Immature natural killer cell (primary cell): ENCODE results near the gene GPI. TPM values are rescaled to one million over a fixed set of nuclear protein-coding genes. Genes with fewer than 3 reads are reported as not detected.

Experiments used
- DNase-seq, 3 donors: peaks; one replicate each; pipeline ENCODE4 v3.0.0; 2022; ENCODE audit warnings: mixed read lengths in 1 of 3
- H3K27ac Mint-ChIP-seq, 6 donors: one replicate each; pipeline ENCODE4 v1.8.0; 2020; ENCODE audit warnings: mixed read lengths in 6 of 6, mild to moderate bottlenecking in 5 of 6, inconsistent platforms in 4 of 6, moderate library complexity in 3 of 6
- H3K27me3 Mint-ChIP-seq, 3 donors: one replicate each; pipeline ENCODE4 v1.8.0; 2020 to 2021; ENCODE audit warnings: low read depth in 3 of 3, mild to moderate bottlenecking in 3 of 3, mixed read lengths in 3 of 3, moderate library complexity in 3 of 3, inconsistent platforms in 1 of 3
- H3K36me3 Mint-ChIP-seq, 3 donors: one replicate each; pipeline ENCODE4 v1.8.0; 2020; ENCODE audit warnings: mixed read lengths in 3 of 3, inconsistent platforms in 2 of 3, mild to moderate bottlenecking in 2 of 3
- H3K4me1 Mint-ChIP-seq, 2 donors: one replicate each; pipeline ENCODE4 v1.8.0; 2020; ENCODE audit warnings: inconsistent platforms in 2 of 2, mild to moderate bottlenecking in 2 of 2, mixed read lengths in 2 of 2, moderate library complexity in 1 of 2
- H3K4me3 Mint-ChIP-seq, 5 donors: one replicate each; pipeline ENCODE4 v1.8.0; 2020; ENCODE audit warnings: mild to moderate bottlenecking in 5 of 5, mixed read lengths in 5 of 5, inconsistent platforms in 3 of 5, moderate library complexity in 3 of 5
- H3K9me3 Mint-ChIP-seq, 6 donors: one replicate each; pipeline ENCODE4 v1.8.0; 2020; ENCODE audit warnings: mild to moderate bottlenecking in 6 of 6, mixed read lengths in 6 of 6, inconsistent platforms in 4 of 6, moderate library complexity in 3 of 6
- polyA plus RNA-seq, 3 donors: library from polyadenylated mRNA; unstranded; fragments of 300-500 nt; fragmentation: Illumina TruSeq; gene quantifications; one replicate each; pipeline ENCODE4 v1.2.3, GENCODE V29; 2021

GPI gene
- polyA plus RNA-seq, 3 donors from 2014 or later: 112 to 161 (median 143) TPM

DNA sequence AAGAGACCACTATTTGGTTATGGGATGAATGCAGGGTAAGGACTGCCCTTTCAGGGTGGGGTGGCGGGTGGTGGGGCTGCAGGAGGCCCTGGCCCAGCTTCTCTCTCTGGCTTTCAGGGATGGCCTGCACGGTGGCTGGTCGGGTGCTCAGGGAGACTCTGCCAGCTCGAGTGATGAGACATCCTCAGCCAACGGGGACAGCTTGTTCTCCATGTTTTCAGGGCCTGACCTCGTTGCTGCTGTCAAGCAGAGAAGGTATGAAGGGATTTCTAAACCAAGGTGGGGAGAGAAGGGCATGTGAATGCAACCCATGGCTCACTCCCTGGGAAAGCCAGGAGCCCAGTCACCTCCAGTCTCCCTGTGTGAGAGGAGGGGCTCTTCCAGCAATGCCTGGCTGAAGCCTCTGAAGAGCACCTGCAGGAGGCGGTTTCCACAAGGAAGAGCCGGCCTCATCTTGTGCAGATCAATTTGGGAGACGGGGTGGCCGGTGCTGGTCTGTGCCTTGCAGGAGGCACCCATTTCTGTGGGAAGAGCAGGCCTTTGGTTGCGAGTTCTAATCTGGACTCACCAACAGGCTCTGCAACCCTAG is 16.0 kb upstream of the GPI start:
- H3K4me1 Mint-ChIP-seq: peaks cover 30 to 33% of the 10 kb centered on the region in 2 donors
- H3K27ac Mint-ChIP-seq: peak overlapping the region; percentile 85 to 94 (median 91)
- H3K36me3 Mint-ChIP-seq: peaks cover 0 to 9% (median 8%) of the 10 kb centered on the region in 3 donors
- H3K4me3 Mint-ChIP-seq: peak overlapping the region in 3 of 5 donors; percentile 27 to 61 (median 35)
- DNase-seq: no peak
- peaks cover 0 to 10% (median 0%) of the 10 kb centered on the region in 3 donors for H3K27me3 Mint-ChIP-seq
- H3K9me3 Mint-ChIP-seq: no peaks in the 10 kb centered on the region

GRCh38 chr19:34350161-34350561 is 14.8 kb upstream of the GPI start:
- peaks cover 0 to 10% (median 0%) of the 10 kb centered on the region in 3 donors for H3K27me3 Mint-ChIP-seq
- H3K27ac Mint-ChIP-seq: peak overlapping the region; percentile 85 to 94 (median 91)
- peaks cover 0 to 11% (median 11%) of the 10 kb centered on the region in 3 donors for H3K36me3 Mint-ChIP-seq
- peak; percentile 74 to 84 (median 80) for DNase-seq
- H3K9me3 Mint-ChIP-seq: no peaks in the 10 kb centered on the region
- peaks cover 30 to 33% of the 10 kb centered on the region in 2 donors for H3K4me1 Mint-ChIP-seq
- H3K4me3 Mint-ChIP-seq: peak overlapping the region; percentile 61 to 82 (median 74)

GRCh38 chr19:34351382-34351826 is 13.6 kb upstream of the GPI start:
- Mint-ChIP-seq H3K27ac (peak overlapping the region; percentile 57 to 93 (median 90)), H3K4me3 (peak overlapping the region; percentile 54 to 60 (median 57)), H3K36me3 (peaks cover 0 to 6% (median 5%) of the 10 kb centered on the region in 3 donors), H3K9me3 (no peaks in the 10 kb centered on the region), H3K27me3 (peaks cover 0 to 8% (median 0%) of the 10 kb centered on the region in 3 donors), H3K4me1 (peaks cover 25 to 30% of the 10 kb centered on the region in 2 donors)
- DNase-seq: peak in 1 of 3 donors; percentile 21

- peaks cover 0 to 6% (median 3%) of the 10 kb centered on the region in 3 donors for H3K27me3 Mint-ChIP-seq
- no peak overlapping the region for H3K4me3 Mint-ChIP-seq
- no peaks in the 10 kb centered on the region for H3K9me3 Mint-ChIP-seq
- peaks cover 37 to 40% of the 10 kb centered on the region in 2 donors for H3K4me1 Mint-ChIP-seq
- no peak overlapping the region for H3K27ac Mint-ChIP-seq
- DNase-seq: no peak
- H3K36me3 Mint-ChIP-seq: peaks cover 0 to 6% (median 5%) of the 10 kb centered on the region in 3 donors
These were observed 11.4 kb upstream of the GPI start for GRCh38 chr19:34353546-34353945.

DNA sequence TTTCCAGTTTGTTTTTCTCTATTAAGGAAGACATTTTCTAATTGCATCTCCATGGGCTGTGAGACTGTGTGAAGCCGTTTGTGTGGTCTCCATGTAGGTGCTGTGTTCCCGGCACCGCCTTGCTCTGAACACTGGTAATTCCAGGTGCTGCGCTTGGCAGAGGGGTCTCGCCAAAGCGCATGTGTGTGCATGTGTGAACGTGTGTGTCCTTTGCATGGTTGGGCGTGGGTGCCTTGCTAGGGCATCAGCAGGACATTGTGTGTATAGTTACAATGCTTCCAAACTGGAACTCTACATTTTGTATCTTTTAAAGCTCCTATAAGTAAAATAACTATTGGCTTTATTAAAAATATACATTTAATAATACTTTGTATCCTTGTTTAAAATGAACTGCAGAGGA is 9.8 kb upstream of the GPI start:
- no peak for DNase-seq
- Mint-ChIP-seq H3K27me3 (peaks cover 7 to 10% (median 10%) of the 10 kb centered on the region in 3 donors), H3K9me3 (no peaks in the 10 kb centered on the region), H3K27ac (no peak overlapping the region), H3K4me3 (no peak overlapping the region), H3K4me1 (peaks cover 43% of the 10 kb centered on the region in 2 donors), H3K36me3 (peaks cover 0 to 6% (median 5%) of the 10 kb centered on the region in 3 donors)

GRCh38 chr19:34356875-34357274 is 8.1 kb upstream of the GPI start:
- Mint-ChIP-seq H3K27ac (no peak overlapping the region), H3K4me3 (no peak overlapping the region), H3K36me3 (peaks cover 0 to 6% (median 5%) of the 10 kb centered on the region in 3 donors)

DNA sequence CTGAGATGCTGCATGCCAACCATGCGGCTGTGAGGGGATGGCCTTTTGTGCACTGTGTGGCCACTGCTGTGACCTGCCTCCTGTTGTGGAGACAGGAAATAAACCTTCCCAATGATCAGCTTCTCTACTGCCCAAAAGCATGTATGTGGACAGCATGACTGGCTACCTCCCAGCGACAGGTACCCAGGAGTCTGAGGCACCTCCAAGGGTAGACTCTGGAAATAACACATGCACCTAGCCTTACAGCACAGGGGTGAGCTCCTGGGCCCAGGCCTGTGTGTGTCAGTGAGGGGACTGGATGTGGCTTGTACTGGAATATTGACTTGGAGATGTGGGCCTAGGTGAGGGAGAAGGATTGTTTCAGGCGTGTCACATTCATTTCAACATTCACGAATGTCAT is 7.6 kb upstream of the GPI start:
- no peak for DNase-seq
- peak overlapping the region in 5 of 6 donors; percentile 40 to 89 (median 68) for H3K27ac Mint-ChIP-seq
- H3K4me3 Mint-ChIP-seq: peak overlapping the region in 4 of 5 donors; percentile 27 to 71 (median 63)
- peaks cover 8 to 10% (median 9%) of the 10 kb centered on the region in 3 donors for H3K27me3 Mint-ChIP-seq
- no peaks in the 10 kb centered on the region for H3K9me3 Mint-ChIP-seq
- peaks cover 0 to 6% (median 5%) of the 10 kb centered on the region in 3 donors for H3K36me3 Mint-ChIP-seq
- H3K4me1 Mint-ChIP-seq: peaks cover 26 to 29% of the 10 kb centered on the region in 2 donors

More at GRCh38 chr19:34356875-34357274, 8.1 kb upstream of the GPI start:
- Mint-ChIP-seq H3K27me3 (peaks cover 8 to 10% (median 10%) of the 10 kb centered on the region in 3 donors), H3K4me1 (peaks cover 30 to 31% of the 10 kb centered on the region in 2 donors), H3K9me3 (no peaks in the 10 kb centered on the region)
- DNase-seq: no peak

GRCh38 chr19:34359140-34359953 is 5.6 kb upstream of the GPI start:
- Mint-ChIP-seq H3K4me3 (peak overlapping the region; percentile 86 to 91 (median 89)), H3K36me3 (peaks cover 0 to 6% (median 5%) of the 10 kb centered on the region in 3 donors), H3K9me3 (no peaks in the 10 kb centered on the region), H3K4me1 (peaks cover 29 to 30% of the 10 kb centered on the region in 2 donors), H3K27me3 (peaks cover 8 to 13% (median 10%) of the 10 kb centered on the region in 3 donors), H3K27ac (peak overlapping the region; percentile 58 to 95 (median 94))
- DNase-seq: peak; percentile 94 to 97 (median 97)

DNA sequence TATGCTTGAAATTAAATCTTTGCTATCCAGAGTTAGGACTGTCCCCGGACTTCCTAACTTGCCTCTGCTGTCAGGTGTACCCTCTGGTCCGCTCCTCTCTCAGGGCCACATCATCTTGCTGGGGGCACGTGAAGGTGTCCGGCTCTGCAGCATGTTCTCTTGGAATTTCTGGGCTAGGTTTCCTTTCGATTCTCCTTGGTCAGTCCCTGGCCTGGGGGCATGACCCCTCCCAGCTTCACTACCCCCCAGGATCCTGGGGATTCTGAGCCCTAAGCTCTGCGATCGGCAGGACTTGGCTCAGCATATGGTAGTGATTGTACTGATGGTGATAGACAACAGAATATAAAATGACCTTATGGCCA is 5.1 kb upstream of the GPI start:
- H3K9me3 Mint-ChIP-seq: no peaks in the 10 kb centered on the region
- peak overlapping the region; percentile 58 to 95 (median 94) for H3K27ac Mint-ChIP-seq
- H3K36me3 Mint-ChIP-seq: peaks cover 0 to 3% (median 1%) of the 10 kb centered on the region in 3 donors
- peaks cover 8 to 13% (median 11%) of the 10 kb centered on the region in 3 donors for H3K27me3 Mint-ChIP-seq
- peaks cover 34 to 35% of the 10 kb centered on the region in 2 donors for H3K4me1 Mint-ChIP-seq
- H3K4me3 Mint-ChIP-seq: peak overlapping the region; percentile 86 to 91 (median 89)
- no peak for DNase-seq

DNA sequence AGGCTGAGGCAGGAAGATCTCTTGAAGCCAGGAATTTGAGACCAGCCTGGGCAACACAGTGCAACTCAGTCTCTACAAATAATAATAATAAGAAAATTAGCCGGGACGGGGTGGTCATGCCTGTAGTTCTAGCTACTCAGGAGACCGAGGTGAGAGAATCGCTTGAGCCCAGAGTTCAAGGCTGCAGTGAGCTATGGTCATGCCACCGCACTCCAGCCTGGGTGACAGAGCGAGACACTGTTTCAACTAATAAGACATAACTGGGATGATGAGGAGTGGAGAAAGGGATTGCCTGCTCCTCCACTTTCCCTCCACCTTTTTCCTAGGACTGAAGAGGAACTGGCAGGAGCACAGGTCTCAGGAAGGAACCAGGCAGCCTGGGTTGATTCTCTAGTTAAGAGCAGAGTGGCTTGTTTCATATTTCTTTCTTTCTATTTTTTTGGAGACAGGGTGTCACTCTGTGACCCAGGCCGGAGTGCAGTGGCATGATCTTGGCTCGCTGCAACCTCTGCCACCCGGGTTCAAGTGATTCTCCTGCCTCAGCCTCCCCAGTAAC is 4.6 kb upstream of the GPI start:
- peaks cover 35 to 37% of the 10 kb centered on the region in 2 donors for H3K4me1 Mint-ChIP-seq
- peak overlapping the region; percentile 58 to 95 (median 94) for H3K27ac Mint-ChIP-seq
- peak overlapping the region; percentile 86 to 91 (median 89) for H3K4me3 Mint-ChIP-seq
- H3K36me3 Mint-ChIP-seq: no peaks in the 10 kb centered on the region
- peaks cover 8 to 13% (median 11%) of the 10 kb centered on the region in 3 donors for H3K27me3 Mint-ChIP-seq
- no peak for DNase-seq
- no peaks in the 10 kb centered on the region for H3K9me3 Mint-ChIP-seq

DNA sequence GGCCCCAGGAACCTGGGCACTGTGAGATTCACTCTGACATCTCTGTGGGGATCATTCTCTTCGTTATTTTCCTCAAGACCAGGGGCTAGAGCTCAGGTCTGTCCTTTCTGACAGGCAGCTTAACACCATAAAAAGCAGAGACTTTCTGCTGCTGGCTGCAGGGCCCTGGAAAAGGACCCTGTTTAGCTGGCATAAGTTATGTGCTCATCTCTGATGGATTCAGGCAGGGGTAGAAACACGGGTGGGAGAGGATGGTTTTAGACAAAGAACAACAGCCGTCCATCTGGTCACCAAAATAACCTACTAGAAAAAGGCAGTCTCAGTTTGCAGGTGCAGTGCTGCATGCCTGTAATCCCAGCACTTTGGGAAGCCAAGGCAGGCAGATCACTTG is 2.3 kb upstream of the GPI start:
- Mint-ChIP-seq H3K27ac (peak overlapping the region in 5 of 6 donors; percentile 2 to 58 (median 55)), H3K27me3 (peaks cover 8 to 16% (median 13%) of the 10 kb centered on the region in 3 donors), H3K4me3 (peak overlapping the region in 3 of 5 donors; percentile 18 to 46 (median 36)), H3K9me3 (no peaks in the 10 kb centered on the region), H3K36me3 (peaks cover 0 to 3% (median 0%) of the 10 kb centered on the region in 3 donors), H3K4me1 (peaks cover 50 to 54% of the 10 kb centered on the region in 2 donors)
- no peak for DNase-seq

GRCh38 chr19:34363094-34363493 is 1.9 kb upstream of the GPI start:
- Mint-ChIP-seq H3K4me3 (peak overlapping the region in 4 of 5 donors; percentile 35 to 61 (median 41)), H3K4me1 (peaks cover 48 to 50% of the 10 kb centered on the region in 2 donors), H3K27me3 (peaks cover 8 to 16% (median 13%) of the 10 kb centered on the region in 3 donors)

DNA sequence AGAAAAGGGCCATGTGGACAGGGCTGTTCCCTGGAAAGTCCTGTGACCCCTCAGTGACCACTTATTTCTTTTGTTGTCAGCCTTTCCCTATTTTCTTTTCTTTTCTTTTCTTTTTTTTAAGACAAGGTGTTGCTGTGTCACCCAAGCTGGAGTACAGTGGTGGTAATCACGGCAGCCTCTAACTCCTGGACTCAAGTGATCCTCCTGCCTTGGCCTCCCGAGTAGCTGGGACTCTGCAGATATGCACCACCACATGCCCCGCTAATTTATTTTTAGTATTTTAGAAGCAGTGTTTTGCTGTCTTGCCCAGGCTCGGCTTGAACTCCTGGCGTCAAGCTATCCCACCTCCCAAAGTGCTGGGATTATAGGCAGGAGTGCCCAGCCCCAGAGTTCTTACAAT is 1.1 kb upstream of the GPI start:
- H3K27me3 Mint-ChIP-seq: peaks cover 8 to 14% (median 10%) of the 10 kb centered on the region in 3 donors
- peak overlapping the region; percentile 85 to 92 (median 89) for H3K4me3 Mint-ChIP-seq
- peaks cover 41% of the 10 kb centered on the region in 2 donors for H3K4me1 Mint-ChIP-seq
- peaks cover 0 to 8% (median 0%) of the 10 kb centered on the region in 3 donors for H3K36me3 Mint-ChIP-seq
- no peaks in the 10 kb centered on the region for H3K9me3 Mint-ChIP-seq
- no peak for DNase-seq
- peak overlapping the region in 5 of 6 donors; percentile 70 to 91 (median 86) for H3K27ac Mint-ChIP-seq

More at GRCh38 chr19:34363094-34363493, 1.9 kb upstream of the GPI start:
- Mint-ChIP-seq H3K27ac (peak overlapping the region in 4 of 6 donors; percentile 24 to 58 (median 56)), H3K9me3 (no peaks in the 10 kb centered on the region), H3K36me3 (peaks cover 0 to 4% (median 0%) of the 10 kb centered on the region in 3 donors)
- DNase-seq: no peak
